ENCODE measurements around the gene KLF16. TPM values are rescaled to one million over a fixed set of nuclear protein-coding genes. Genes with fewer than 3 reads are reported as not detected.

Gene KLF16
- total and polyA plus RNA-seq, 9 of the 15 experiments (the other 6 are each of a cell fraction or from before 2014, with no cell fraction given): 0.04 to 60.4 (median 6.8) TPM

DNA sequence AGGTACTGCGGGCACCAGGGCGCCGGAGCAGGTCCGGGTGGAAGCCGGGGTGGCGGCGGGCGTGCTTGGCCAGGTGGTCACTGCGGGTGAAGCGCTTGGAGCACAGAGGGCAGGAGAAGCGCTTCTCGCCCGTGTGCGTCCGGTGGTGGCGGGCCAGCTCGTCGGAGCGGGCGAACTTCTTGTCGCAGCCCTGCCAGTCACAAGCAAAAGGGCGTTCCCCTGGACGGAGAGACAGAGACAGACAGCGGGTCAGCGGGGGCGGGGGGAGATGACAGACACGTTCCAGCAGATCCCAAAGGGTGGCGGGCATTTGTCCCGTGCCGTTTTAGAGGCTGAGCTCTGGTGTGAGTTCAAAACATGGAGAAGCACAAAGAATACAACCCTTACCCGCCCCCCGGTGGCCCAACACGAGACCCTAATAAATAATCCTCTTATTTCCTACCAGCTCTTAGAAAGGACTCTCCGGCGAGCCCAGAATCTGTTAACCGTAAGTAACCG is 8.8 kb downstream of the KLF16 start (continued):
- TF ChIP-seq ARID1B (IDR thresholded peaks at IDR 0.05): no peak
- no peak for TF ChIP-seq SIN3B (IDR thresholded peaks at IDR 0.05; ENCODE audit: low read depth)
- no peak for TF ChIP-seq NONO (IDR thresholded peaks at IDR 0.05; ENCODE audit: low read depth in 2 of 2, low read length in 1 of 2)
- TF ChIP-seq, protein P1, sequence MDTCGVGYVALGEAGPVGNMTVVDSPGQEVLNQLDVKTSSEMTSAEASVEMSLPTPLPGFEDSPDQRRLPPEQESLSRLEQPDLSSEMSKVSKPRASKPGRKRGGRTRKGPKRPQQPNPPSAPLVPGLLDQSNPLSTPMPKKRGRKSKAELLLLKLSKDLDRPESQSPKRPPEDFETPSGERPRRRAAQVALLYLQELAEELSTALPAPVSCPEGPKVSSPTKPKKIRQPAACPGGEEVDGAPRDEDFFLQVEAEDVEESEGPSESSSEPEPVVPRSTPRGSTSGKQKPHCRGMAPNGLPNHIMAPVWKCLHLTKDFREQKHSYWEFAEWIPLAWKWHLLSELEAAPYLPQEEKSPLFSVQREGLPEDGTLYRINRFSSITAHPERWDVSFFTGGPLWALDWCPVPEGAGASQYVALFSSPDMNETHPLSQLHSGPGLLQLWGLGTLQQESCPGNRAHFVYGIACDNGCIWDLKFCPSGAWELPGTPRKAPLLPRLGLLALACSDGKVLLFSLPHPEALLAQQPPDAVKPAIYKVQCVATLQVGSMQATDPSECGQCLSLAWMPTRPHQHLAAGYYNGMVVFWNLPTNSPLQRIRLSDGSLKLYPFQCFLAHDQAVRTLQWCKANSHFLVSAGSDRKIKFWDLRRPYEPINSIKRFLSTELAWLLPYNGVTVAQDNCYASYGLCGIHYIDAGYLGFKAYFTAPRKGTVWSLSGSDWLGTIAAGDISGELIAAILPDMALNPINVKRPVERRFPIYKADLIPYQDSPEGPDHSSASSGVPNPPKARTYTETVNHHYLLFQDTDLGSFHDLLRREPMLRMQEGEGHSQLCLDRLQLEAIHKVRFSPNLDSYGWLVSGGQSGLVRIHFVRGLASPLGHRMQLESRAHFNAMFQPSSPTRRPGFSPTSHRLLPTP (IDR thresholded peaks at IDR 0.05; ENCODE audit: borderline replicate concordance, extremely low read depth, insufficient read length): no peak
- TF ChIP-seq HNRNPL (IDR thresholded peaks at IDR 0.05; ENCODE audit: low read depth, low read length): peak; percentile 90
- TF ChIP-seq ZNF311 (CRISPR knock-in tag; IDR thresholded peaks at IDR 0.05): no peak
- no peak for TF ChIP-seq POLR3G (IDR thresholded peaks at IDR 0.05; ENCODE audit: extremely low read depth, insufficient read length, insufficient replicate concordance)
- TF ChIP-seq ZNF696 (CRISPR knock-in tag; conservative IDR thresholded peaks at IDR 0.05): no peak
- peak; percentile 38 for TF ChIP-seq MTA3 (IDR thresholded peaks at IDR 0.05; ENCODE audit: borderline replicate concordance)
- TF ChIP-seq, protein P2, sequence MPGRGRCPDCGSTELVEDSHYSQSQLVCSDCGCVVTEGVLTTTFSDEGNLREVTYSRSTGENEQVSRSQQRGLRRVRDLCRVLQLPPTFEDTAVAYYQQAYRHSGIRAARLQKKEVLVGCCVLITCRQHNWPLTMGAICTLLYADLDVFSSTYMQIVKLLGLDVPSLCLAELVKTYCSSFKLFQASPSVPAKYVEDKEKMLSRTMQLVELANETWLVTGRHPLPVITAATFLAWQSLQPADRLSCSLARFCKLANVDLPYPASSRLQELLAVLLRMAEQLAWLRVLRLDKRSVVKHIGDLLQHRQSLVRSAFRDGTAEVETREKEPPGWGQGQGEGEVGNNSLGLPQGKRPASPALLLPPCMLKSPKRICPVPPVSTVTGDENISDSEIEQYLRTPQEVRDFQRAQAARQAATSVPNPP (IDR thresholded peaks at IDR 0.05; ENCODE audit: borderline replicate concordance, insufficient read depth, insufficient read length): no peak
- no peak for TF ChIP-seq FOSL1 (tag; conservative IDR thresholded peaks at IDR 0.05)
- TF ChIP-seq NR1H2 (CRISPR knock-in tag; IDR thresholded peaks at IDR 0.05): 0 out of 2 replicates have a peak, but pooled peaks have one; percentile 19
- no peak for TF ChIP-seq ZBED1 (IDR thresholded peaks at IDR 0.05)
- TF ChIP-seq HMG20B (CRISPR knock-in tag; IDR thresholded peaks at IDR 0.05): no peak
- TF ChIP-seq SMARCE1 (IDR thresholded peaks at IDR 0.05): no peak
- TF ChIP-seq ZFP30 (CRISPR knock-in tag; IDR thresholded peaks at IDR 0.05; ENCODE audit: borderline replicate concordance): no peak
- no peak for TF ChIP-seq CHD2 (IDR thresholded peaks at IDR 0.05; ENCODE audit: low read depth, low read length)
- TF ChIP-seq SMC3 (conservative IDR thresholded peaks at IDR 0.05; ENCODE audit: insufficient read depth, low read depth, low read length): no peak
- TF ChIP-seq ZNF785 (CRISPR knock-in tag; IDR thresholded peaks at IDR 0.05): no peak
- no peak for TF ChIP-seq SIX5 (IDR thresholded peaks at IDR 0.05; ENCODE audit: borderline replicate concordance in 1 of 2, insufficient read depth in 1 of 2, low read depth in 1 of 2, low read length in 2 of 2)
- peak in 1 of 2 experiments; percentile 17; a peak in 2 of 4 replicates for TF ChIP-seq MAZ (CRISPR knock-in tag; conservative IDR thresholded peaks at IDR 0.05 in 1 of 2, IDR thresholded peaks at IDR 0.05 in 1 of 2)
- no peak for TF ChIP-seq NR2C1 (IDR thresholded peaks at IDR 0.05)
- TF ChIP-seq NR2C1 (tag; IDR thresholded peaks at IDR 0.05): no peak
- TF ChIP-seq DNMT1 (IDR thresholded peaks at IDR 0.05): no peak
- TF ChIP-seq, protein P3, sequence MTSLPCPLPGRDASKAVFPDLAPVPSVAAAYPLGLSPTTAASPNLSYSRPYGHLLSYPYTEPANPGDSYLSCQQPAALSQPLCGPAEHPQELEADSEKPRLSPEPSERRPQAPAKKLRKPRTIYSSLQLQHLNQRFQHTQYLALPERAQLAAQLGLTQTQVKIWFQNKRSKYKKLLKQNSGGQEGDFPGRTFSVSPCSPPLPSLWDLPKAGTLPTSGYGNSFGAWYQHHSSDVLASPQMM (CRISPR knock-in tag; IDR thresholded peaks at IDR 0.05): no peak
- no peak for TF ChIP-seq PML (IDR thresholded peaks at IDR 0.05; ENCODE audit: low read length)
- no peak for TF ChIP-seq CSDE1 (IDR thresholded peaks at IDR 0.05)
- no peak for TF ChIP-seq ZNF431 (CRISPR knock-in tag; IDR thresholded peaks at IDR 0.05)
